IPS-20b (cell line): Measurements from ENCODE around the gene A2ML1.

Experiments used
- H3K27ac ChIP-seq: one replicate; pipeline ENCODE4 v1.5.1; 2013; ENCODE audit warnings: low read length
- H3K27me3 ChIP-seq: 2 replicates; pipeline ENCODE4 v1.6.1; 2013; ENCODE audit warnings: mild to moderate bottlenecking, low read length, inconsistent platforms; ENCODE audit not compliant: insufficient read depth
- H3K36me3 ChIP-seq: 2 replicates; pipeline ENCODE4 v1.6.1; 2013; ENCODE audit warnings: low read depth, mild to moderate bottlenecking, inconsistent platforms, low read length, moderate library complexity; ENCODE audit not compliant: insufficient read depth
- H3K4me1 ChIP-seq: 2 replicates; pipeline ENCODE4 v1.6.1; 2013; ENCODE audit warnings: mild to moderate bottlenecking, control low read depth, inconsistent platforms, low read length, moderate library complexity; ENCODE audit not compliant: insufficient read depth
- H3K4me3 ChIP-seq: 2 replicates; pipeline ENCODE4 v1.5.1; 2013; ENCODE audit warnings: mild to moderate bottlenecking, low read length, inconsistent platforms
- H3K9ac ChIP-seq: 2 replicates; pipeline ENCODE4 v1.6.1; 2013; ENCODE audit warnings: low read depth, mild to moderate bottlenecking, inconsistent platforms, low read length, moderate library complexity
- H3K9me3 ChIP-seq: 2 replicates; pipeline ENCODE4 v1.6.1; 2013; ENCODE audit warnings: mild to moderate bottlenecking, low read depth, low read length, inconsistent platforms; ENCODE audit not compliant: insufficient read depth

The A2ML1 gene

GRCh38 chr12:8832500-8832899, 10.1 kb downstream of the A2ML1 start:
- Histone ChIP-seq H3K4me3 (no peak overlapping the region), H3K9ac (no peak overlapping the region), H3K27me3 (no peaks in the 10 kb centered on the region), H3K36me3 (no peaks in the 10 kb centered on the region), H3K4me1 (peaks cover 31% of the 10 kb centered on the region; the same call in 1 of the 2 replicates), H3K27ac (no peak overlapping the region), H3K9me3 (no peaks in the 10 kb centered on the region)

GRCh38 chr12:8834230-8834629, 11.8 kb downstream of the A2ML1 start:
- Histone ChIP-seq H3K36me3 (no peaks in the 10 kb centered on the region), H3K9me3 (no peaks in the 10 kb centered on the region), H3K27me3 (no peaks in the 10 kb centered on the region), H3K9ac (no peak overlapping the region), H3K27ac (no peak overlapping the region), H3K4me1 (peaks cover 28% of the 10 kb centered on the region; the same call in 1 of the 2 replicates), H3K4me3 (no peak overlapping the region)

- Histone ChIP-seq H3K36me3 (no peaks in the 10 kb centered on the region), H3K9ac (no peak overlapping the region), H3K4me3 (no peak overlapping the region), H3K4me1 (peaks cover 19% of the 10 kb centered on the region; the same call in 1 of the 2 replicates), H3K27me3 (no peaks in the 10 kb centered on the region), H3K9me3 (no peaks in the 10 kb centered on the region), H3K27ac (no peak overlapping the region)
Observed at GRCh38 chr12:8837291-8837690, 14.9 kb downstream of the A2ML1 start.

- Histone ChIP-seq H3K4me3 (no peak overlapping the region), H3K9me3 (no peaks in the 10 kb centered on the region), H3K36me3 (no peaks in the 10 kb centered on the region), H3K4me1 (no peaks in the 10 kb centered on the region), H3K9ac (no peak overlapping the region), H3K27me3 (no peaks in the 10 kb centered on the region), H3K27ac (no peak overlapping the region)
Observed at GRCh38 chr12:8840321-8840720, 17.9 kb downstream of the A2ML1 start.

GRCh38 chr12:8840938-8841633, 18.7 kb downstream of the A2ML1 start:
- H3K27ac ChIP-seq, result no peak overlapping the region
- H3K27me3 ChIP-seq, result no peaks in the 10 kb centered on the region
- H3K9me3 ChIP-seq, result no peaks in the 10 kb centered on the region
- H3K4me3 ChIP-seq, result no peak overlapping the region
- no peak overlapping the region for H3K9ac ChIP-seq
- H3K4me1 ChIP-seq, result no peaks in the 10 kb centered on the region
- H3K36me3 ChIP-seq, result no peaks in the 10 kb centered on the region

GRCh38 chr12:8841778-8842177, 19.4 kb downstream of the A2ML1 start:
- H3K4me1 ChIP-seq, result no peaks in the 10 kb centered on the region

GRCh38 chr12:8844665-8845064, 22.2 kb downstream of the A2ML1 start:
- no peak overlapping the region for H3K9ac ChIP-seq
- no peaks in the 10 kb centered on the region for H3K4me1 ChIP-seq
- no peak overlapping the region for H3K4me3 ChIP-seq
- no peaks in the 10 kb centered on the region for H3K27me3 ChIP-seq
- no peaks in the 10 kb centered on the region for H3K9me3 ChIP-seq
- no peaks in the 10 kb centered on the region for H3K36me3 ChIP-seq
- H3K27ac ChIP-seq, result no peak overlapping the region

More at GRCh38 chr12:8841778-8842177, 19.4 kb downstream of the A2ML1 start:
- H3K27me3 ChIP-seq, result no peaks in the 10 kb centered on the region
- no peak overlapping the region for H3K27ac ChIP-seq
- no peak overlapping the region for H3K9ac ChIP-seq
- no peaks in the 10 kb centered on the region for H3K36me3 ChIP-seq
- no peak overlapping the region for H3K4me3 ChIP-seq
- H3K9me3 ChIP-seq, result no peaks in the 10 kb centered on the region

- Histone ChIP-seq H3K9ac (no peak overlapping the region), H3K27me3 (no peaks in the 10 kb centered on the region), H3K4me1 (no peaks in the 10 kb centered on the region), H3K27ac (no peak overlapping the region), H3K4me3 (no peak overlapping the region), H3K36me3 (no peaks in the 10 kb centered on the region), H3K9me3 (no peaks in the 10 kb centered on the region)
Observed at GRCh38 chr12:8846305-8846704, 23.9 kb downstream of the A2ML1 start.

- Histone ChIP-seq H3K9ac (no peak overlapping the region), H3K4me3 (no peak overlapping the region), H3K27ac (no peak overlapping the region), H3K9me3 (no peaks in the 10 kb centered on the region), H3K36me3 (no peaks in the 10 kb centered on the region), H3K27me3 (no peaks in the 10 kb centered on the region), H3K4me1 (peaks cover 6% of the 10 kb centered on the region; the same call in 1 of the 2 replicates)
Observed at GRCh38 chr12:8847435-8847834, 25.0 kb downstream of the A2ML1 start.

GRCh38 chr12:8849876-8850275, 27.5 kb downstream of the A2ML1 start:
- H3K36me3 ChIP-seq, result no peaks in the 10 kb centered on the region
- H3K27ac ChIP-seq, result no peak overlapping the region
- H3K9ac ChIP-seq, result no peak overlapping the region
- H3K27me3 ChIP-seq, result no peaks in the 10 kb centered on the region
- H3K9me3 ChIP-seq, result no peaks in the 10 kb centered on the region
- H3K4me1 ChIP-seq, result peaks cover 6% of the 10 kb centered on the region; the same call in 1 of the 2 replicates
- no peak overlapping the region for H3K4me3 ChIP-seq

- Histone ChIP-seq H3K36me3 (no peaks in the 10 kb centered on the region), H3K4me3 (no peak overlapping the region), H3K27me3 (no peaks in the 10 kb centered on the region), H3K9ac (no peak overlapping the region), H3K27ac (no peak overlapping the region), H3K9me3 (no peaks in the 10 kb centered on the region), H3K4me1 (peaks cover 6% of the 10 kb centered on the region; the same call in 1 of the 2 replicates)
Observed at GRCh38 chr12:8852119-8852518, 29.7 kb downstream of the A2ML1 start.

- Histone ChIP-seq H3K36me3 (no peaks in the 10 kb centered on the region), H3K4me1 (peaks cover 6% of the 10 kb centered on the region; the same call in 1 of the 2 replicates), H3K4me3 (no peak overlapping the region), H3K9me3 (no peaks in the 10 kb centered on the region), H3K9ac (no peak overlapping the region), H3K27me3 (no peaks in the 10 kb centered on the region), H3K27ac (no peak overlapping the region)
Observed at GRCh38 chr12:8855891-8856290, 33.5 kb downstream of the A2ML1 start.
